Hippocampal formation (tissue), 2 donors: ENCODE results near the gene NMNAT2.

Source experiments
- DNase-seq, 2 donors: peaks; one replicate each; lab custom pipeline; 2025; lab: John Stamatoyannopoulos, UW

NMNAT2 gene

GRCh38 chr1:183313063-183313462, 105.1 kb downstream of the NMNAT2 start:
- DNase-seq = no peak

- DNase-seq = no peak
These were observed 107.3 kb downstream of the NMNAT2 start for GRCh38 chr1:183310753-183311479.

GRCh38 chr1:183308719-183309118, 109.5 kb downstream of the NMNAT2 start:
- DNase-seq = no peak

- no peak for DNase-seq
These were observed 111.7 kb downstream of the NMNAT2 start for GRCh38 chr1:183306317-183307042.

- DNase-seq = no peak
These were observed 113.6 kb downstream of the NMNAT2 start for GRCh38 chr1:183304440-183305107.

- no peak for DNase-seq
These were observed 114.3 kb downstream of the NMNAT2 start for GRCh38 chr1:183303901-183304300.

GRCh38 chr1:183303323-183303645, 114.9 kb downstream of the NMNAT2 start:
- no peak for DNase-seq

- DNase-seq = no peak
These were observed 115.5 kb downstream of the NMNAT2 start for GRCh38 chr1:183302452-183303322.

GRCh38 chr1:183301239-183301638, 116.9 kb downstream of the NMNAT2 start:
- DNase-seq = no peak

GRCh38 chr1:183300828-183301227, 117.4 kb downstream of the NMNAT2 start:
- DNase-seq = no peak

GRCh38 chr1:183300395-183300794, 117.8 kb downstream of the NMNAT2 start:
- no peak for DNase-seq

GRCh38 chr1:183296782-183297181, 121.4 kb downstream of the NMNAT2 start:
- no peak for DNase-seq

GRCh38 chr1:183295521-183295920, 122.7 kb downstream of the NMNAT2 start:
- no peak for DNase-seq

GRCh38 chr1:183293876-183294275, 124.3 kb downstream of the NMNAT2 start:
- no peak for DNase-seq

- DNase-seq = no peak
These were observed 124.9 kb downstream of the NMNAT2 start for GRCh38 chr1:183293241-183293640.

GRCh38 chr1:183291802-183292514, 126.2 kb downstream of the NMNAT2 start:
- no peak for DNase-seq

GRCh38 chr1:183291216-183291762, 126.9 kb downstream of the NMNAT2 start:
- no peak for DNase-seq

- DNase-seq = no peak
These were observed 127.6 kb downstream of the NMNAT2 start for GRCh38 chr1:183290628-183291027.

- DNase-seq = no peak
These were observed 129.1 kb downstream of the NMNAT2 start for GRCh38 chr1:183289051-183289496.

GRCh38 chr1:183288583-183288982, 129.6 kb downstream of the NMNAT2 start:
- DNase-seq = no peak

- no peak for DNase-seq
These were observed 130.9 kb downstream of the NMNAT2 start for GRCh38 chr1:183287191-183287675.
